8988T (cell line): ENCODE data around the gene GSTM5.
"Not testable (repeated sequence)": the region's sequence is repeated elsewhere in the genome, so short reads cannot be mapped to it uniquely, and the experiment has no call there.

Experiments
- DNase-seq: peaks from one replicate; pipeline ENCODE4 v3.0.0; 2011

GSTM5 gene

DNA sequence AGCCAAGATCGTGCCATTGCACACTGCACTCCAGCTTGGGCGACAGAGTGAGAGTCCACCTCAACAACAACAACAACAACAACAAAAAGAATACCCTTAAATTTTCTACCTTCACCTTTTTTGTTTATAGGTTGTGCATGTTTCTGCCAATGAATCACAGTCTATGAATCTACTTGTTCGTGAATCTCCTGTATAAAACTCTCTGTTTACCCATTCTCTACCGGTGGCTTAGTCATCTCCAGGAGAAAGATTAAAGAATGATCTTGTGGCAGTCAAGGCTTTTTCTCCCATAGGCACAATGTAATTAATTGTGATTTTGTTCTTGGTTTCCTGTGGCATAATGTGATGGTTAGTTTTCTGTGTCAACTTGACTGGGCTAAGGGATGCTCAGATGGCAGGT, 14.2 kb upstream of the GSTM5 start:
- not testable (repeated sequence) for DNase-seq

DNA sequence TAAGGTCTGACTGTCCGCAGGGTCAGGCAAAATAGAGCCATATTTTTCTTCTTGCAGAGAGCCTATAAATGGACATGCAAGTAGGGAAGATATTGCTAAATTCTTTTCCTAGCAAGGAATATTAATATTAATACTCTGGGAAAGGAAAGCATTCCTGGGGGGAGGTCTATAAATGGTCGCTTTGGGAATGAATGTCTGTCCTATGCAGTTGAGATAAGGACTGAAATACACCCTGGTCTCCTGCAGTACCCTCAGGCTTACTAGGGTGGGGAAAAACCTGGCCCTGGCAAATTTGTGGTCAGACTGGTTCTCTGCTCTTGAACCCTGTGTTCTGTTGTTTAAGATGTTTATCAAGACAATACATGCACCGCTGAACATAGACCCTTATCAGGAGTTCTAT, 9.1 kb upstream of the GSTM5 start:
- DNase-seq = not testable (repeated sequence)

DNA sequence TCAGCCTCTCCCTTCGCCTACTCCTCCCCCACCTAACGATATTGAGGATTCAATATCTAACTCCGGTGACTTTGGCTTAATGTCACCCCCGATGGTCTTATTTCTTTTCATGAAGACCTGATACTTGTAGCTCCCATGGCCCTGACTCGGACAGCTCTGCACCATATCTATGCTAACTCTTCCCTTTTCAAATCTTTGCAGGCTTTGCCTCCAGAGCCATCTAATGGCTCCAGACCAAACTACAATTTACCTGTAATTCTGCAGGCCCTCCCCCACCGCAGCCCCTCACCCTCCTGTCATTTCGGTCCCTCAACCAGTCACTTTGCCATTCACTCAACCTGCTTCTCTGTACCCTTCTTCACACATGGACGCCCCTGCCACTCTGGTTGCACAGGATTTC, 7.9 kb upstream of the GSTM5 start:
- no peak for DNase-seq

DNA sequence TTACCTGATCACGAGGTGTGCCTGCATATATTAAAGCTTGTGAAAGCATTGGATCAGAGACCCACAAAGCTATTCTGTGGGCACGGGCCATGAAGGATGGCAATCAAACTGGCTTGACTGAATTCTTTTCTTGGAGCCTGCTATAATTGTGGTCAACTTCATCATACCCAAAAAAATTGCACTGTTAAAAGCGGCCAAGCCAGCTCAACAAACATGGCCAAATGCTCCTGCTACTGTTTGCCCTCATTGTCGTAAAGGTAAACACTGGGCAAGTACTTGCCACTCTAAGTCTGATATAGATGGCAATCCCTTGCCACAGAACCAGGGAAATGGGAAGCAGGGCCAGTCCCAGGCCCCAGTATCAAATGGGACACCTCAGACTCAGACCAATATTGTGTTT, 6.6 kb upstream of the GSTM5 start:
- DNase-seq = no peak

DNA sequence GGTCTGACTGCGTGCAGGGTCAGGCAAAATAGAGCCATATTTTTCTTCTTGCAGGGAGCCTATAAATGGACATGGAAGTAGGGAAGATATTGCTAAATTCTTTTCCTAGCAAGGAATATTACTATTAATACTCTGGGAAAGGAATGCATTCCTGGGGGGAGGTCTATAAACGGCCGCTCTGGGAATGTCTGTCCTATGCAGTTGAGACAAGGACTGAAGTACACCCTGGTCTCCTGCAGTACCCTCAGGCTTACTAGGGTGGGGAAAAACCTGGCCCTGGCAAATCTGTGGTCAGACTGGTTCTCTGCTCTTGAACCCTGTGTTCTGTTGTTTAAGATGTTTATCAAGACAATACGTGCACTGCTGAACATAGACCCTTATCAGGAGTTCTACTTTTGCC, 3.1 kb upstream of the GSTM5 start:
- not testable (repeated sequence) for DNase-seq

DNA sequence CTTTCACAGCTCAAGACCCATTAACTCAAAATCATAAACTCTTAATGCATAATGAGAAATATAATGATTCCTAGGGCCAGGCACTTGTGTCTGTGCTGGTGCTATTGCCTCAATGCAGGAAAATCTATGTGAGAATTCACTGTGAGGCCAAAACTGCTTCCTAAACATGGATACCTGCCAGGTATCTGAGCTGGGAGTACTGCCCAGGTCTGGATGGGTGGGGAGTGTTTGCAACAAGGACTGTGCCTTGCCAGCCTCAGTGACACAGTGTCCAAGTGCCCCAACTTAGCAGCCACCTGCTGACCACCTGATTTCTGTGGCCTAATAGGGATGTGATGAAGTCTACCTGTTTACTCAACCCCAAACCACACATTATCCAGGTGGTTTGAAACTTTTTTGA, 2.2 kb upstream of the GSTM5 start:
- not testable (repeated sequence) for DNase-seq

DNA sequence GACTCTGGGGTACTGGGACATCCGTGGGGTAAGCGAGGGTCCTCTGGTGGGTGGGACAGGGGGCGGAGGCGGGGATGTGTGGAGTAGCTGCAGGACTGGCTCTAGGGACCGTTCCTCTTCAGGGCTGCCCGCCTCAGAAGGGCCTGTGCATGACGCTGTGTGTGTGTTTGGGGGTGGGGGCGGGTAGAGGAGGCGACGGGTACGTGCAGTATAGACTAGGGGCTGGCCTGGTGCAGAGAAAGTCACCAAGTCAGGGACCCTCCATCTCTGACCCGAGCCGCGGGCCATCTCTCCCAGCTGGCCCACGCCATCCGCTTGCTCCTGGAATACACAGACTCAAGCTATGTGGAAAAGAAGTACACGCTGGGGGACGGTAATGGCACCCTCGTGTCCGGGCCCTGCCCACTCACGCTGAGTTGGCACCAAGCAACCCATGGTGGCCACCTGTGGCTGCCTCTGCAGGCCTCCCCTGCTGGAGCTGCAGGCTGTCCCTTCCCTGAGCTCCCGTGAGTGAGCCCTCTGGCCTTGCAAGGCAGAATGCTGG, 342 bp downstream of the GSTM5 start:
- no peak for DNase-seq

DNA sequence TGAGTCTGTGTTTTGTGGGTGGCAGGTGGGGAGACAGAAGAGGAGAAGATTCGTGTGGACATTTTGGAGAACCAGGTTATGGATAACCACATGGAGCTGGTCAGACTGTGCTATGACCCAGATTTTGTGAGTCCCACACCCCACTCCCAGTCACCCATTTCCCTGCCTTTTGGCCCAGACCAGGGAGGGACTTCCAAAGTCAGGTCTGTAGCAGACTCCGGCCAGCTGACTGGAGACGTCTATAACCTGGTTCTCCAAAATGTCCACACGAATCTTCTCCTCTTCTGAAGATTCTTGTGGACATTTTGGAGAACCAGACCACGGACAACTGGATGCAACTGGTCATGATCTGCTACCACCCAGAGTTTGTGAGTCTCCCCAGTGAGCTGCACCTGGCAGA, 1.6 kb downstream of the GSTM5 start:
- DNase-seq = no peak

DNA sequence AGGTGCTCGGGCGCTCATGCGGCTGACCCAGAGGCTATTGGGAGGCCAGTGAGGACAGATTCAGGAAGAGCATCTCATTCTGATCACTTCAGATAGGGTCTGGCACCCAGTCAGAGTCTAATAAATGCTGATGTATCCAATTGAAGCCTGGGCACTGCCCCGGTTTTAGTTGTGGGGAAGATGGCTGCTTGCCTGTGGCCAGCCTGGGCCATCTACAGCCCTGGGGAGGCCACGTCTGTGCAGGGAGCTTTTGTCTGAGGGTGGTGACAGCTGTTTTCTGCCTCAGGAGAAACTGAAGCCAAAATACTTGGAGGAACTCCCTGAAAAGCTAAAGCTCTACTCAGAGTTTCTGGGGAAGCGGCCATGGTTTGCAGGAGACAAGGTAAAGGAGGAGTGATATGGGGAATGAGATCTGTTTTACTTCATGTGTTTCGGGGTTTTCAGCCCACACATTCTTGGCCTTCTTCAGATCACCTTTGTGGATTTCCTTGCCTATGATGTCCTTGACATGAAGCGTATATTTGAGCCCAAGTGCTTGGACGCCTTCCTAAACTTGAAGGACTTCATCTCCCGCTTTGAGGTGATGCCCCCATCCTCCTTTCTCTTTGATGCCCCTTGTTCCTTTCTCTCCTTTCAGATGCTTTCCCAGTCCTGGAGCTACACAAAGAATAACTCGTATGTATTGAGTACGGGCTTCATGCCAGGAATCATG, 2.8 kb downstream of the GSTM5 start:
- no peak for DNase-seq

DNA sequence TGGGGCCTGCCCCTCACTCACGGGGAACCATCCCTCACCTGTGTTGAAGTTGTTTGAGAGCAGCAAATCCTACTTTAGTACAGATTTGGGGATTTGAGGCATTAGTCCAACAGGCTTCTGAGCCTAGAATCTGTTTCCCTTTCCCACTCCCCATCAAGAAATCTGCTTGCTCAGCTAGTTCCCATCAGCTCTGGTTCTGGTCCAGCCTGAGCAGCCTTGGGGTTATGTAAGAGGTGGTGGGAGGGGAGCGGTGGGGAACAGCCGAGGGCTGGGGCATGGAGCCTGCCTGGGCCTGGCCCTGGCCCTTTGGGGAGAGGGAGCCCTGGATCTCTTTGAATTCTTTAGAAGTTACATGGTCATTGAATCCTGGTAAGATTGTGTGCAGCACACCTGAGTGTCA, 4.1 kb downstream of the GSTM5 start:
- DNase-seq = no peak

DNA sequence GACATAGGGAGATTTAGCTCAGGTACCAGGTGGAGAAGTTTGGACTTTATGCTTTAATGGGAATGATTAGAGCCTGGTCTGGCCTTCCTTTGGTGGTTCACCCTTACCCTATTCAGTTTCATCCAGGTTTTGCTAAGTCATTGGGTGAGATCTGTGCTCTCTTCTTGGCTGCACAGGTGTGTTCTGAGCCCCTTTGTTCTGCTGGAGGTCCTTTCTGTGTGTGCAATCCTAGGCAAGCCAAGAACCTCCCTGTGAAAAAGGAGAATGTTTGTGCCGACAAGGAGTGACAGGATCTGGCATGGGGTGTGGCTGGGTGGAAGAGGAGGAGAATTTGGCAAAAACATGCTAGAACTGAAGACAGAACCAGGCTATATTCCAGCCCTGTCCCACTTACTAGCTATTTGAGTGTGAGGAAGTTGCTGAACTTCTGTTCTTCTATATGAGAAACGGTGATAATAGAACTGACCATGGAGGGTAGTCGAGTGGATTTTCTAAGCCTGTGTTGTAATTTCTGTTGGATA, 4.6 kb downstream of the GSTM5 start:
- DNase-seq = no peak

DNA sequence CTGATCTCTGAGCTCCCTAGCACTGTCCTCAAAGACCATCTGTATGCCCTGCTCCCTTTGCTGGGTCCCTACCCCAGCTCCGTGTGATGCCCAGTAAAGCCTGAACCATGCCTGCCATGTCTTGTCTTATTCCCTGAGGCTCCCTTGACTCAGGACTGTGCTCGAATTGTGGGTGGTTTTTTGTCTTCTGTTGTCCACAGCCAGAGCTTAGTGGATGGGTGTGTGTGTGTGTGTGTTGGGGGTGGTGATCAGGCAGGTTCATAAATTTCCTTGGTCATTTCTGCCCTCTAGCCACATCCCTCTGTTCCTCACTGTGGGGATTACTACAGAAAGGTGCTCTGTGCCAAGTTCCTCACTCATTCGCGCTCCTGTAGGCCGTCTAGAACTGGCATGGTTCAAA, 5.7 kb downstream of the GSTM5 start:
- no peak for DNase-seq

DNA sequence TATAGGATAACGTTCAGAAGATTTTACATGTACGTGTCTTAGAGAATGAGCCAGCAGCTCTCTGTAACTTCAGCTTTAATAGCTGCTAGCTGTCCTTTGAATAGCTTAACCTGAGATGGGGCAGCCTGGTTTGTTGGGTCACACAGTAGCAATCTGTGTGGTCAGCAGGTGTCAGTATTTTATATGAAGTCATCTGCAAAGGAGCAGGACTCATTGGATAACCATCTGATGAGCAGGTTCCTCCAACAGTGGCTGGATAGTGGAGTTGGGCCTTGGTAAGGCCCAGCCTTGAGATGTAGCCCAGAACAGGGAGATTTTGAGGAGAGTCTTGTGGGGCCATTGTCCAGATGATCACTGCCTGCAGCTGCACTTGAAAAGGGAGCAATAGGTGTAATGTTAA, 6.4 kb downstream of the GSTM5 start:
- peak; percentile 41 for DNase-seq

DNA sequence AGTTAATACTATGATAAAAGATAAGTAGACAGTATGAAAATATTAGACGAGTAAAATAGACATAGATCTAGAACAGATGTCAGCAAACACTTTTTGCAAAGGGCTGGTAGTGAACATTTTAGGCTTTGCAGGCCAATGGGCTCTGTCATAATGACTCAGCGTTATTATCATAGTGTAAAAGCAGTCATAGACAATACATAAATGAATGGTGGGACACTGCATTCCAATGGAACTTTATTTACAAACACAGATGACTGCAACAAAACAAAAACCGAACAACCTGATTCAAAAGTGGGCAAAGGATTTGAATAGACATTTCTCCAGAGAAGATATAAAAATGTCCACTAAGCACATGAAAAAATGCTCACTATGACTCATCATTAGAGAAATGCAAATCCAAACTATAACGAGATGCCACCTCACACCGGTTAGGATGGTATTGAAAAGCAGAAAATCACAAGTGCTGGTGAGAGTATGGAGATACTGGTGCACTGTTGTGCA, 7.3 kb downstream of the GSTM5 start:
- DNase-seq = no peak

DNA sequence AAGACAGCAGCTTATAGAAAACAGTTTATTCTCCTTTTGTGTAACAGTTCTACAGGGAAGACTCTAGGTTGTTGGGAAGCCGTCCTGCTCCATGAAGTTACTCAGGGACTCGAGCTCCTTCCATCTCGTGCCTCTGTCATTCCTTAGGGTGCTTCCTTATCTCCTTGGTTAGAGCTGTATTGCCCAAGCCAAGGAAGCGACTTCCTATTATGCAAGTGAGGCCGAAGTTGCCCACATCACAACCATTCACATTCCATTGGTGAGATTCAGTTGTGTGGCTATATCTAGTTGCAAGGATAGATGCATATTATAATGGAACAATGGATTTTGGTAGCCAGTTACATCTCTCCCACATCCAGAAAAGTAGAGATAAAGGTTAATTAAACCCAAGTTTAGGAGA, 9.0 kb downstream of the GSTM5 start:
- no peak for DNase-seq

DNA sequence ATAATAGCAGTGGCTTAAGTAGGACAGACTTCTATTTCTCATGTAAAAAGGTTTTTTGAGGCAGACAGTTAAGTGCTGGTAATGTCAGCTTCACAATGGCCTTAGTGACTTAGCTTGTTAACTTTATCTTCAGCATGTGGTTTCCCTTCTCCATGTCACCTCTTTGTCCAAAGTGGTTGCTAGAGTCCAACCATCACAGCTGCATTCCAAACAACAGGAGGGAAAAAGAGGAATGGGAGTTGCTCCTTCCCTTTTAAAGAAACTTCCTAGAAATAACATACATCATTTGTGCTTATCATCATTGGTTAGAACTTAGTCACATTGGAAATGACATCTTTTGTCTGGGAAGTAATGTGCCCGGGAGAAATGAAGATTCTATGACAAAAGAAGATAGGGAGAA, 9.9 kb downstream of the GSTM5 start:
- no peak for DNase-seq

DNA sequence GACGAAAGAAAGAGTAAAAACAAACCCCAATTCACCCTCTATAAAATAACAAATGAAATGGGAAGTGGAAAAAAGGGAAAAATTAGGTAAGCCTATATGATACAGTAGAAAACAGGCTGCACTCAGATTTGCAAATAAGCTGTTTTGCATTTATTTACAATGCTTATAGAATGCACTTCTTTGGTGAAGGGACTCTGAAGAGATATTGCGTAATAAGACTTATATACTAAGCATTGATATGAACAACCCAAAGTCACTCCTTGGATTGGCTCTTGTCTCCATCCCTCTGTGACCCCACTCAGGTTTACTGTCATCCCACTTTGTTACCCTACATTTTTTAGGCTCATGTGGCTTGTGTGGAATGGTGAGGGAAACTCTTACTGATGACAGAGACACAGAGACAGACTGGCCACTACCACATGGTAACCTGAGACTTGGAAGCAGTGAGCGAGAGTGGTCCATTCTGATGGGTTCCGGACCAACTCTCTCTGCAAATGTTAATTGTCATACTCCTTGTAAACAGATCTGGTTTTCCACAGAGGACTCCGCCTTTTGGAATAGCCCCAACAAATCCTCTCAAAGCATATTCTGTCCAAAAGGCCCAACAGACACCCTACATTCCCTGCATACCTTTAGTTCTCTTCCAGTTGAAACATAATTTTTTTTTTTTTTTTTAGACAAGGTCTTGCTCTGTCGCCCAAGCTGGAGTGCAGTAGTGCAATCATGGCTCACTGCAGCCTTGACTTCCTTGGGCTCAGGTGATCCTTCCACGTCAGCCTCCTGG, 11.0 kb downstream of the GSTM5 start:
- DNase-seq = no peak

DNA sequence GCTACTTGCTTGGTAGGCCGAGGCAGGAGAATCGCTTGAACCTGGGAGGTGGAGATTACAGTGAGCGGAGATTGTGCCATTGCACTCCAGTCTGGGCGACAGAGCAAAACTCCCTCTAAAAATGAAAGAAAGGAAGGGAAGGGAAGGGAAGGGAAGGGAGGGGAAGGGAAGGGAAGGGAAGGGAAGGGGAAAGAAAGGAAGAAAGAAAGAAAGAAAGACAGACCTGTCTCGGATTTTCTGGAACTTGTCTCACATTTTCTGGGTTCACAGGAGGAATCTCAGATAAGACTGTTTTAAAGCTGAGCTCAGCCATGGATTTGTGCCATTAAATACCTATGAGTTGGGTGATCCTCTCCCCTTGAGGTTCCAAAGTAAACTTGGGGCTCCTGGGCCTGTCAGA, 12.9 kb downstream of the GSTM5 start:
- DNase-seq = no peak

DNA sequence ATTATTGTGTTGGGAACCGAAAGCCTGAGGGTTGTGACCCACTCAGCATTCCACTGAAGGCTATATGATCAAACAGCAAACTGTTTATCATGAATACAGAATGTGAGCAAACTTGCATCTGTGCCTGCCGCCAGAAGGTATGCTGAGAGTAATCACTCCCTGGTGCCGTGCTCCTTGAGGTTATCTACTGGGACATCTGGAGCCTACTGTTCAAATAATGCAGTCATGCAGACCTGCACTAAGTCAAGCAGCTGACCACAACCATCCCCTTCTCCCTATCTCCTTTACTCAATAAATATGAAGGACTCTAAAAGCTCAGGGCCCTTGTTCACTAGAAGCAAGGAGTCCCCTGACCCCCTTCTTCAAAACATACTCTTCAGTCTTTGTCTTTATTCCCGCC, 13.5 kb downstream of the GSTM5 start:
- DNase-seq = no peak

DNA sequence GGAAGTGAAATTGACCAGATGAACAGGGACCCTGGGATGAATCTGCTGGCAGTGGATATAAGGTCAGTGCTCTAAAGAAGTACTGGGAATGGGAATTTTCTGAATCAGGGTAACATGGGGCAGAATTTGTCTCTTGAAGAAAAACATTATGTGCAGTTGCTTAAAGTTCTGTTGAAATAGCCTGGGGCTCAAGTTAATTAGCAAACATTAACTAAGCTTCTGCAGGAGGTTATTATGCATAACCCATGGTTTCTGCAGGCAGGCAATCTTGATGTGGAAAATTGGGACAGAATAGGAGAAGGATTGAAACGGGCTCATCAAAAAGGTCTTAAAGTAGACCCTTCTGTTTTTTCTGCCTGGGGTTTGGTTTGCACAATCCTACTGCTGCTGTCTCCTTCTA, 14.0 kb downstream of the GSTM5 start:
- no peak for DNase-seq

DNA sequence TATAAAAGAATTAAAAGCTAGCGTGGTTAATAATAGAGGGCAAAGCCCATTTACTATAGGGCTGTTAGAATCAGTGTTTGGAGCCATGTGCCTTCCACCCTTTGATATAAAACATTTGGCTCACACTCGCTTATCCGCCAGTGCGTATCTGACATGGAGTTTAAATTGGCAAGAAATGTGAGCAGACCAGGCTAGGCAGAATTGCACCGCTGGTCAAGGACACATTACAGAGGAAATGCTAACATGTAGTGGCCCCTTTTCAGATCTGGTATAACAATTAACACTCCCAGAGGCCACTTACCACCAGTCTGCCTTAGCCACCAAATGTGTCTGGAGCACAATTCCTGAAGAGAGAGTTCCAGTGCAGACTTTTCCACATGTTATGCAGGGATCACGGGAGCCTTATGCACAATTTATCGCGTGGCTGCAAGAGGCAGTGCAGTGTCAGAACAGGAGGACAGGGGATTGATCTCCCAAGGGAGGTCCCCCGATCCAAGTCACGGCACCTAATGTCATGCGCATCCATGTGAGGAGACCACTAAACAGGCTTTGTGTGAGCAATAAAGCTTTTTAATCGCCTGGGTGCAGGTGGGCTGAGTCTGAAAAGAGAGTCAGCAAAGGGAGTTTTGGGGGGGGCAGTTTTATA, 14.8 kb downstream of the GSTM5 start:
- DNase-seq = no peak

DNA sequence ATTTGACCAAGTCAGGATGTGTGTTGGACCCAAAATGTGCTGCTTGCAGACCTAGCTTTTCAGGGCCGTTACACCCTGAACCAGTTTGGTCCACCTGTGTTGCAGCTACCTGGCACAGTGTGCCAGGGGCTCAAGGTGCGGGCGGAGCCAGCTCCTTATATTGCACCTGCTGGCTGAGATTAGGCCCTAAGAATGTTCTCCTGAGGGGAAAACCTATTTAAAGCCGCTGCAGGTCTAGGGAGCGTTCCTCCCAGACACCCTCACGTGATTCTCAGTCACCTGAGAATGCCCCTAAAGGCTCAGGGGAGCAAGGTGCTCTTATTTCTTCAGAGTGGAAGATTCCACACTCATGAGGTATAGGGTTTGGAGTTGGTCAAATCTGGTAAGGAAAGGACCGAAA, 16.8 kb downstream of the GSTM5 start:
- DNase-seq = no peak

DNA sequence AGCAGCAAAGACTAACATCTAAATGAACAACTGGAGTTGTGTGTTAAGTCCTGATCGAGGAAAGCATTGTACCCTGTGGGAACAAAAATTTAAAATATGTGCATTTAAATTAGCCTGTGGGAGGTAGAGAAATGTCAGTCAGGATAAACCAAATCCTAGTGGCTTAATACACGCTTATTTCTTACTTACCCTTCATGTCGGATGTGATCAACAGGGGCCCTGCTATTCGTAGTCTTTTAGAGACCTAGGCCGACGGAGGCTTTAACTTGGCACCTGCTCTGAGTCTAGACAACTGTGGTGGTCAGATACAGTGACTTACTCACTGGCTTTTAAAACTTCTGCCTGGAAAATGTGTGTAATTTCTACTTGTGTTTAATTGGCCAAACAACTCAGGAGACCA, 18.6 kb downstream of the GSTM5 start:
- DNase-seq = no peak
